HG02623 (cell line): Measurements from ENCODE around the gene MLX.
"Not testable (repeated sequence)": the region's sequence is repeated elsewhere in the genome, so short reads cannot be mapped to it uniquely, and the experiment has no call there.

ENCODE experiments used
- ATAC-seq: cut with Tn5 transposase; IDR thresholded peaks from one replicate; pipeline ENCODE4 v1.9.1; 2021; ENCODE audit warnings: moderate library complexity; ENCODE audit not compliant: unreplicated experiment

Gene MLX

DNA sequence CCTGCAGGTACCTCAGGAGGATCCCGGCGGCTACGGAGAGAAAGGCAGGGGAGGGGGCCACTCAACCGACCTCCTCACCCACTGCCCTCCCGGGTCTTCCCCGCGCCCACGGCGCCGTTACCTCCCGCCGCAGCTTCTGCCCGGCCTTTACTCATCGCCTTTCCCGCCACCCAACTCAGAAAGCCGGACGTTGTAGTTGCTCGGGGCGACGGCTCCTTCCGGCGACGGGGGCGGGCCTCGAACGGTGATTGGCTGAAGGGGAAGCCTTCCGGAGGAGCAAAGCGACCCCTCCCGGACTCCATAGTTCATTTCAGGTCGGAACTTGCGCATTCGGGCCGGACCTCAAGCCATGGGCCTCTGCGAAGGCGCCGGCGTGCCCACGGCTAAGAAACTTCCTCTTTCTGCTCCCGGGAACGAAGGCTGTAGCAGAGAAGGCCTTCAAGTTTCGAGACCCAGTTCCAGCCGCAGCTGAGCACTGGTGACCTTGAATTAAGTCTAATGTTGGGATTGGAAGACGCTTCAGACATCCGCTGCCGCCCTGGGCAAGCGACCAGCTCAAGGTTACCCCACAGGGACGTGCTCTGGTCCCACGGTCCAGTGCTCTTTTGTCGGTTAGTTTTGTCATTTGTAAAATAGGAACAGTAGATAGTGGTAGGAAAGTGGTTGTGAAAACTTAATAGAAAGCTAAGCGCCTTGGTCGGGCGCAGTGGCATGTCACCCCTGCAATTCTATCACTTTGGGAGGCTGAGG, 10.8 kb downstream of the MLX start, which contains the start of gene PSMC3IP:
TSS of gene PSMC3IP (minus strand) at position 198 of the 750 bp plus-strand sequence. CDS start at position 155, 43 bp downstream.
- ATAC-seq: peak; percentile 73

DNA sequence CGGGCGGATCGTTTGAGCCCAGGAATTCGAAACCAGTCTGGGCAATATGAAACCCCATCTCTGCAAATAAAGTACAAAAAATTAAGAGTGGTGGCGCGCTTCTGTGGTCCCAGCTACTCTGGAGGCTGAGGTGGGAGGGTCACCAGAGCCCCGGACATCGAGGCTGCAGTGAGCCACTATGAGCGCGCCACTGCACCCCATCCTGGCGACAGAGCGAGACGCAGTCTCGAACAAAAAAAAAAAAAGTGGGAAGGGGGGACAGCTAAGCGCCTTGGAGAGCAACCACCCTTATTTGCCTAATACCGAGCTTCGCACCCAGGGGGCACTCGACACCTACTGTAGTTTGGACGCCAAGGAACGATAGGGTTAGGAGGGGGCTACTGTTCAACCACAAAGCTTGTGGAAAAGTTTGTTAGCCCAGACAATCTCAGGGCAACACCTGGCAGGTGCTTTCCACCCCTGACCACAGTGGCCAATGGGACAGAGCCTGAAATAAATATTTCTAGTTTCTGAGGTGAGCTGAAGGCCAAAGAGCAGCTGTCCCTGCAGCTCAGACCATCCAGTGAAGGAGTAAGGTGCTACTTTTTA, 11.5 kb downstream of the MLX start:
- peak; percentile 49 for ATAC-seq

DNA sequence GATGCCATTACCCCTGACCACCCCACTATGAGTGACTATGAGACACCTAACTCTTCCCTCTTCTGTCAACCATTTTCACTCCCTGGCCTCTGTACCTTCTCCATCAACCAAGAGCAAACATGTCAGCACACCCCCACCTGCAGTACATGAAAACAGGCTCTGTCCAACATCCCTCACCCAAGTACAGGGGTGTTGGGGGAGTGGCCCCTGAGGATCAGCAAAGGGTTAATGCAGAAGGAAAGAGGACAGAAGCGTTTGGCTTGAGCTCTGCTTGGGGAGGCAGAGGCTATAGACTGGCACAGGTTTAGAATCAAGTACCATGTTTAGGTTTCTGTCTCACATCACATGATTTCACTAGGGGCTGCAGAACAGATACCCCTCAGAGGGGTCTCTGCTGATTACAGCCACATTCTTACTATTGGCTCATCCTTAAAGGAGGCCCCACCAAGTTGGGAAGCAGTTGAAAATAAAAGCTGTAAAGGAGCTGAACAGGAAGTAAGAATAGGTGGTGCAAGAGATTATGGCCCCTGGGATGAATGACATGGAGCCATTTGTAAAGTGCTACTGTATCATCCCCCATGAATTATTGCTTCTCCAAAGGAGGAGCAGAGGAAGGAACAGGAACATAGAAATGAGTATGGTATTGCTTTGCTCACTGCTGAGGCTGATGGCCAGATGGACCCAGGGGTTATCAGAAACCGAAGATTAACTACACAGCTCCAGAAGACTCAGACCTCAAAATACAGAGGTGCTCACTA, 13.1 kb downstream of the MLX start:
- ATAC-seq: no peak

DNA sequence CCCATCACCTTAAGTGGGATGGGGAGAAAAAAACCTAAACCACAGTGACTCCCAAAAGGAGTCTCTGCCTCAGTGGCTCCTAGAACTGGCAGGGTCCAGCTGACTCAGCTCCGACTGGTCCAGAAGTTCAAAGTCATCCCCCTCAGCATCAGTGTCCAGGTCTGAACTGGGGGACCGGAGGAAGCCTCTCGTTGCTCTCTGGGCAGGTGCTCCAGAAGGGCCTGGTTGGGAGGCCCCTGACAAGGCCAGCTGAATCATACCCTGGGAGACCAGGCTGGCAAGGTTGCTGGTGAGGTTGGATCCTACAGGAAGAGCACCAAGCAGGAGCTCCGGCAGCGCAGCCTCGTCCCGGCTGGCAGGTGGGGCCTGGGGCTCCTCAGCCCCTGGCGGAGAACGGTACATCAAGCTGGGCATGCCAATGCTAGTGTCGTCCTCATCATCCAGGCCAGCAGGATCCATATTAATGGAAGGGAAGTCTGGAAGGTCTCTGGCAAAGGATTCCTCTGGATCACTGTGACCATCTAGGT, 14.9 kb downstream of the MLX start:
- no peak for ATAC-seq

DNA sequence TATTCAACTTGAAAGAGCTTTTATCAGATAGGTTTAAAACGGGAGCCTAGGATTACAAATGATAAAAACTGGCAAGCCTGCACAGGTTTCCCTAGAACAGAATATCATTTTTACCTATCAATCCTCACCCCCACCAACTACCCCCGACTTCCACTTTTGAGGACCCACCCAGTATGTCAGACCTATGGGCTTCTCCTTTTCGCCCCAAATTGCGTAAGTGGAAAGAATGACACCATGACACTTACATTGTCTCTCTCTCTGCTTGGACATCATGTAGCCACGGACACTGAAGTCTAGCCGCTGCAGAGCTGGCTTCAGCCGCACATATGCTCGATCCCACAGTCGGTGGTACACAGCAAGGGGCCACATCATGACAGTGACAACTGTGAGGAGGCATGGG, 18.0 kb downstream of the MLX start:
- ATAC-seq: no peak

DNA sequence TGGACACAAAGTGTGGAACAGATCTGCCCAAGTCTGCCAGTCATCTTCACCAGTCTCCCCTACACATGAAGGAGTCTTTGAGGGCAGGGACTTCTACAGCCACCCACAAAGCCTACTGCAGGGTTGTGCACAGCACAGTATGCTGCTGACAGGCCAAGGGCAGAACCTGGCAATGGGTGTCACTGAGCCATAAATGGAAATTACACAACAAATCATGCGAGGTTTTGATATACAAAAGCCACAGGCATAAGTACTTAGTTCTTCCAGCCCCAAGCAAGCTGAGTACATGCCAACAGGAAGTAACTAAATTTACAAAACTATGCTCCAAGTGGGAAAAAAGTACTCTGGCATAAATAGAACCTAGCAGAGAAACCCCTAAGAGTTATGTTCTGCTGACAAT, 18.5 kb downstream of the MLX start:
- ATAC-seq: no peak

DNA sequence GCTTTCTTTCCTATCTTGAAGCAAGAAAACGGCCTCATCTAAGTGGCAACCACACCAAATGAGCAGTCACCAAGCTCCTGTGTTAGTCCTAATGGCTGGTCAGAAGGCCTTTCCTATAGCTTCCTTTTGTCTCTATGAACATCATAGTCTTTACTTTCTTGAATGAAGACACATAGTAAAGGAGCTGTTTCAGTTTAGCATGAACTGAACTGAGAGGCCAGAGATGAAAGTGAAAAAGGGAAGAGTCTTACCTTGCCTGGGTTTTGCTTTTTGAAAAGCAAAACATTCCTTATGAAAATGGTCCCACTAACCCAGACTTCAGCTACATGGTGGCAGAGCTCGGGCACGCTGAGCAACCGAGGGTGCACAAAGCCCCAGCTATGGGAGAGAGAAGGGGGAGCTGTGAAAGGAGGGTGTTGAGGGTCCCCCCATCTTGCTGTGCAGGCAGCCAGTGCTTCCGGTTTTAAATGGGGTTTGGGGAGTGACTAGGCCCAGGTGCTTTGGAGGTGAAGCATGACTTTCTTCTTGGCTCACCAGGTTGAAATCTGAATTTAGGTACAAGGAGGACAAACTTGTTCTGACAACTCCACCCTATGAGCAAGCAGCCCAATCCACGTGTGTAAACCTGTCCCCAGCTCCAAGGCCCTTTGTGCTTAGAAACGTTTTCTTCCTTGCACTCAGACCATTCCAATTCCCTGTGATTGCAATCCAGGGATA, 19.8 kb downstream of the MLX start:
- no peak for ATAC-seq

DNA sequence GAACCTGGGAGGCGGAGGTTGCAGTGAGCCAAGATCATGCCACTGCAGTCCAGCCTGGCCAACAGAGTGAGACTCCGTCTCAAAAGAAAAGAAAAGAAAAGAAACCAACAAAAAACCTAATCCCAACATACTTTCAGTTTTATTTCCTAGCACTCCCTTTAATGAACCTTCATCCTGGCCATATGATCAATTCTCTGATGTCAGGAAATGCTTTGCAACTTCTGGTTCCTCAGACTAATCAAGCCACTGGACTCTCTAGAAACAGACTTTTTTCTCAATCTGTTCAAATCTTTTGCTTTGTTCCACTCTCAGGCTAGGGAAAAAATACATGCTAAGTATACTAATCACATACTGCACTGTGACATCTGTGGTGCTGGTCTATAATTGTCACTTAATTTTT, 24.0 kb downstream of the MLX start:
- ATAC-seq: no peak

DNA sequence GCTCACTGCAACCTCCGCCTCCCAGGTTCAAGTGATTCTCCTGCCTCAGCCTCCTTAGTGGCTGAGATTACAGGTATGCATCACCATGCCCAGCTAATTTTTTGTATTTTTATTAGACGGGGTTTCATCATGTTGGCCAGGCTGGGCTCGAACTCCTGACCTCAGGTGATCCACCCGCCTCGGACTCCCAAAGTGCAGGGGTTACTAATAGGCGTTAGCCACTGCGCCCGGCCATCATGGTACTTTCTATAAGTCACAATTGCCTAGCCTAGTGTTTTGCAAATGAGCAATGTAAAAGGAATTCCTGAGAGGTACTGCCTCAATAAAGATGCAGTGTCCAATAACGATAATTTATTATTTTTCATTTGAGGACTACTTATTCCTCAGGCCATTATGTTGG, 24.5 kb downstream of the MLX start:
- ATAC-seq: no peak

DNA sequence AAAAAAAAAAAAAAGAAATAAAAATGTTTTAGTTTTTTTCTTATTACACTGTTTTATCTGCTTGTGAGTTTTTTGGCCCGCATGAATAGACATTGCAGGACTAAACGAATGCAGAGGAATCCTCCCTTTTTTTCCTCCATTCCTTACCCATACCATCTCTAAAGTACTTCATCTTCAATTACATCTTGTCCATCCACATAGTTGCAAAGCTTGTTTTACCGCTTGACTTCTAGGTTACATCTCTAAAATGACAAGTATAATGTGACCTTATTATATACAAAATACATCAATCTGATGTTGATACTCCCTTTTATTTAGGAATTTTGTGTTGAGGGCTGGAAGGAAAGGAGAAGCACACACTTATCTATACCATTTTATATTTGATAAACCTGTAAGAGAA, 29.5 kb downstream of the MLX start:
- no peak for ATAC-seq

DNA sequence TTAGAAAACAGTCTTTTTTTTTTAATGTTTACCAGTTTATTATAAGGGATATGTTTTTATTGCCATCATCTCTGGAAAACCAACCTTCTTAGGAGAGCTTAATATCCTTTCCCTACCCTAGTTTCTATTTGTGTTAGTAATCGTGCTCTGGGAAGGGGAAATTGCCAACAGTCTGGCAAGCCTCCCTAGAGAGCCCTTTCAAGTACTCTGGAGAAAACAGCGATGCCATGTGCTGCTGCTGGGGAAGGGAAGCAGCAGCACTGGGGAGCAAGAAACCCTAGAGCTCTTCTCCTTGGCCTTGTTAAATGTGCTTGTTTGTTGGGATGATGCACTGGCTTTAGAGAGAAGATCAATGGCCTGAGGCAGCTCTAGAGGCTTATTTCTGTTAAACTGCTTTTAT, 32.0 kb downstream of the MLX start:
- no peak for ATAC-seq

DNA sequence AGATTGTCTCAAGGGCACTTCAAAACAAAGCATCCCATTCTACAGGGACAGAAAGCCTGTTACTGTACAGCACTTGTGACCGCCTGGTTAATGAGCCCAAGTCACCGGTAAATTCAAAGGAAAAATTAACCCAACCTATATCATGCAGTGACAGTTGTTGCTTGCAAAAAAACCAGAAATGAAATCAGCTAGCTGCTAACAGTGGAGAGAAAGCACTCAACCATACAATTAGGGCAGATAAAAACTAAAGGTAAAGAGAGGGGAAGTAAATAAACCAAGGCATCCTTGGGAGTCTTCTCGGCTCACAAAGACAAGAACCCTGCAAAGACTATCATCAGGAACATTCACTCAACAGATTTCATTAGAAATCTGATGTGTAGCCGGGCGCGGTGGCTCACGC, 36.4 kb downstream of the MLX start:
- ATAC-seq: no peak

DNA sequence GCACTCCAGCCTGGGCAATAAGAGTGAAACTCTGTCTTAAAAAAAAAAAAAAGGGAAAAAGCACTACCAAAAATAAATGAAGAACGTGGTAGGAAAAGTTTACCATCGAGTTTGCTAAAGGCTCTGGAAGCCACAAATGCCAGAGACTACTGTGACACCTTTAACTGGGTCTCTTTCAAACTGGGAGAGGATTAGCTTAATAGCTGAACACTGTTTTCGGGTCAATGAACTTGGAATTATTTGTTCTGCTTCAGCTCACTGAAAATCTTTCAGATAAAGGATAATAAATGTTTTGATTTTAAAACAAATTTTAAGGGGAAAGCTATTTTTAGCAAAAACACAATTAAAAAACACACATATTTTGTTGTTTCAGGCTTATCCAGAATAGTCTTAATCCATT, 40.9 kb downstream of the MLX start:
- no peak for ATAC-seq

DNA sequence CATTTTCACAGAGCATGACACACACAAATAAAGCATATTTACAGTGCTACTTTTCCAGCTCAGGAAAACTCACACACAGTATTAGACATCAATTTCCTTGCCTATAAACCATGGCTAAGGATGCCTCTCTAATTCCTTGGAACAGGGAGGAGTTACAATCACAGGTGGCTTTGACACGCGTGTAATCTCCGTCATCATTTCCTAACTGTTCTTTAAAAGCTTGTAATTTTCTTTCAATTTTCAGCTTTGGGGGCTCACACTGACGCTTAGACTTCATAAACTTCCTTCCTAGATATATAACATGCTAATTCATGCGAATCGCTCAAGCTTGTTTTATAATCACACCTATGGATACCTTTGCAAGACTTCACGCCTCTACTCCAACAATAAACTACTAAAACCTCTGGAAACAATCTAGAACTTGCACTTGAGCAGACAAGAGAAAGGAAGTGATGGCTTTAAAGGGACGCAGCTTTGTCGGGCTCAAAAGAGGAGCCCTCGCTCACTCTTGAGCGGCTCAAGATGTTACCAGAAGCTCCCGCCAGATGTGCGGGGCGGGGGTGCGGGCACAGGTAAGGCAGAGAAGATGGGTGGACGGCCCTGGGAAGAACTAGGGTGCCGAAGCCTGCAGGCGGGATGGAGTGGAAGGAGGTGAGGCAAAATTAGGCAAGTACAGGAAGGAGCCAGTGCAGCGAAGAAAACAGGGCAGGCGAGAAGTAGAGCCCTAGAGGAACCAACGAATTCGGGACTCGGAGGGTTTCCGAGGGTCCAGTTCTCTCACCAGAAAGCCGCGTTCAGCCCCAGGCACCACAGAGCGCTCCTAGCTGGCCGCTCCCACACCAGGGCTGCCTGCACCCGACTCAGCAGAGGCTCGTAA, 41.6 kb downstream of the MLX start:
- ATAC-seq: peak; percentile 27

DNA sequence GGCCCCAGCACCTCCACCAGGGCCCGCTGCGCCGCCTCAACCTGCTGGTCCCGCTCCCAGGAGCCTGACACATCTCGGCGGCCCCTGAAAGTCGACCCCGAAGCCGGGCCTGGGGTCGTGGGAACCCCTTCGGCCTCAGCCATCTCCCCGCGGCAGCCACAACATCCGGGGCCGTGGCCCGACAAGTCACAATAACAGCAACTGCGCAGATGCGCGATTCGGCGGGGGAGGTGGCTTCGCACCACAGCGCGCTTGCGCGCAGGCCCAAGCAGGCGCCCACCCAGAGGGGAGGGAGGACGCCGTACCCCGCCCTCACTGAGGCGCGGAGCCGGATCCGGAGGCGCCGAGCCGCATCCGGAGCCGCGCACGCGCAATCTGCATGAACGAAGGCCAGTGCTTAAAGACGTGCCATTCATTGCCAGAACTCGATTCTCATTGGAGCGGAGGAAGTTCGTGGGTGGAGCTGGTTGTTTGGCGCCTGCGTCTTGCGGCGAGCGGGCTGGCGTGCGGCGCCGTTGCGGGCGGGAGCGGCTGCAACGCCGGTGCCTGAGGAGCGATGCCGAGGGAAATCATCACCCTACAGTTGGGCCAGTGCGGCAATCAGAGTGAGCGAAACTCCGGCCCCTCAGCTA, 42.4 kb downstream of the MLX start, which contains the start of the genes RETREG3 and TUBG1:
TSS of gene RETREG3 (minus strand) at position 193 of the 632 bp plus-strand sequence. CDS start at position 143, 50 bp downstream.
TSS of gene TUBG1 (plus strand) at position 502 of the 632 bp plus-strand sequence. CDS start at position 557, 55 bp downstream.
- peak; percentile 89 for ATAC-seq

DNA sequence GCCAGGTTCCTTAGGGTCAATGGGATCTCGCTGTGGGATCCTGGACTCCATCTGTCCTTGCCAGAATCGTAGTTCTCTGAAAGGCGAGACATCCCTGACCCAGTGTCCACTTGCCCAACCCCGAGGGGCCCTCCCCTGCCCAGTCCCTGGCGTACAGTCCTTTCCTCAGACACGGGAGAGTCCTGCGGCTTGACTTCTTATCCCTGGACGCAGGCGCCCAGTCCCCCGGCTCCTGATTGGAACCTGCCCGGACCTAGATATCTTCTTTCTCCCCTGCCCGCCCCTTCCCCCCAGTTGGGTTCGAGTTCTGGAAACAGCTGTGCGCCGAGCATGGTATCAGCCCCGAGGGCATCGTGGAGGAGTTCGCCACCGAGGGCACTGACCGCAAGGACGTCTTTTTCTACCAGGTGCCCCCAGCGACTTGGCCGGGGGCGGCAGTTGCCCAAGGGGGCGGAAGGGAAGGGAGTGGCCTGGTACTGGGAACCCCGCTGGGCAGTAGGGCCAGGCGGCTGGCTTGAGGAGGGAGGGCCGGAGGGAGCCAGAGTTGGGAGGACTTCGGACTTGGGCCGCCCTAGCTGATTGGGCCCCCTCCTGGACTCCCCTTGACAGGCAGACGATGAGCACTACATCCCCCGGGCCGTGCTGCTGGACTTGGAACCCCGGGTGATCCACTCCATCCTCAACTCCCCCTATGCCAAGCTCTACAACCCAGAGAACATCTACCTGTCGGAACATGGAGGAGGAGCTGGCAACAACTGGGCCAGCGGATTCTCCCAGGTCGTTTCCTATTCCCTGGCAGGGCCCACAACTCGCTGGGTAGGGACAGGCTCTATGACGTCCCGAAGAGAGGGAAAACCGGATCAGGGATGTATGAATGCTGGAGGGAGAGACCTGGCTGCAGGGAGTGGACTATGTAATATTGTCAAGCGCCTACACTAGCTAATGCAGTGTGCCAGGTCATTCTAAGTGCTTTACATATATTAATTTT, 43.2 kb downstream of the MLX start:
- ATAC-seq: not testable (repeated sequence)

DNA sequence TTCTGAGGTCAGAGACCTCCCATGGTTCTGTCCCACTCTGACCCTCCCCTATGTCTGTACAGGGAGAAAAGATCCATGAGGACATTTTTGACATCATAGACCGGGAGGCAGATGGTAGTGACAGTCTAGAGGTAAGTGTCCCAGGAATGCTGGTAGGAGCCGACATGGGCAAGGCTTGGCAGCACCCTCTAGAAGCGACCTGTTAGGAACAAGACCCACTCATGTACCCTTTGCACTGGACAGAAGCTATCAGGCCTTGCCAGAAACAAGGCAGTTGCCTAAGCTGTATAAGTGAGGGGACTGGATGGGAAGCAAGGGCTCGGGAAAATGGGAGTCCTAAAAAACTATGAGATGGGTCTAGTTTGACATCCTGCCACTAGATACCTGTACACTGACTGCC, 45.1 kb downstream of the MLX start:
- ATAC-seq: no peak

DNA sequence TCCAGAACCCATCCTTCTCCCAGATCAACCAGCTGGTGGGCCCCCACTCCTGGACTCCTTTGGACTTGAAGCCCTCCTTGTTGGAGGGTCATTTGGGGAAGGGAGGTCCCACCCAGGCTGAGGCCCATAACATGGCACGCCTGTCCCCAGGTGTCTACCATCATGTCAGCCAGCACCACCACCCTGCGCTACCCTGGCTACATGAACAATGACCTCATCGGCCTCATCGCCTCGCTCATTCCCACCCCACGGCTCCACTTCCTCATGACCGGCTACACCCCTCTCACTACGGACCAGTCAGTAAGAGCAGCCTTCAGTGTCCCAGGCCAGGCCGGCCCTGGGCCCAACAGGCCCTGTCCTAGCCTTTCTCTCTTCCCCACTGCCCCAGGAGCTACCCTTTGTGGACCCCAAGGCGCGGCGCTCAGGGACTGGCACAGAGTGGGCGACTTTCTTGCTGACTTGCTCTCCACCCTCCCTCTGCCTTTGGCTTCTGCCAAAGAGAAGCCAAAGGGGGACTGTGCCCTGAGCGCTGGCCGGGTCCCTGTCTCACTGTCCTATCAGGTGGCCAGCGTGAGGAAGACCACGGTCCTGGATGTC, 46.9 kb downstream of the MLX start:
- no peak for ATAC-seq
